HepG2 (cell line): ENCODE results near the gene CFAP99. TPM values are rescaled to one million over a fixed set of nuclear protein-coding genes. Genes with fewer than 3 reads are reported as not detected.

Experiments used
- HHEX ChIP-seq: IDR thresholded peaks from 2 replicates; pipeline ENCODE4 v1.6.1; 2016; ENCODE audit warnings: control low read depth
- IKZF4 ChIP-seq: sonication (generic); formaldehyde crosslinking; IDR thresholded peaks from 2 replicates; pipeline ENCODE4 v1.5.1; 2020; ENCODE audit warnings: borderline replicate concordance, mild to moderate bottlenecking, low read depth, missing genetic modification reagents; ENCODE audit errors: not compliant biosample characterization
- IRF1 ChIP-seq: sonication (generic); formaldehyde crosslinking; IDR thresholded peaks from 2 replicates; pipeline ENCODE4 v1.4.0; 2020; ENCODE audit warnings: low read depth, mild to moderate bottlenecking, missing genetic modification reagents
- PRDM15 ChIP-seq: sonication (generic); formaldehyde crosslinking; IDR thresholded peaks from 2 replicates; pipeline ENCODE4 v1.4.0; 2020; ENCODE audit warnings: missing genetic modification reagents
- RBFOX2 ChIP-seq: fragments of 200-400 bp; formaldehyde crosslinking; IDR thresholded peaks from 2 replicates; pipeline ENCODE4 v1.6.1; 2017; ENCODE audit warnings: low read depth, mild to moderate bottlenecking, low read length
- SETDB1 ChIP-seq: sonication (generic); formaldehyde crosslinking; IDR thresholded peaks from 2 replicates; pipeline ENCODE4 v1.5.1; 2020; ENCODE audit warnings: missing genetic modification reagents, mild to moderate bottlenecking, borderline replicate concordance
- SP4 ChIP-seq: sonication (generic); formaldehyde crosslinking; IDR thresholded peaks from 2 replicates; pipeline ENCODE4 v1.8.1; 2023; ENCODE audit warnings: mild to moderate bottlenecking, missing genetic modification reagents
- SPEN ChIP-seq: sonication (generic); formaldehyde crosslinking; IDR thresholded peaks from 2 replicates; pipeline ENCODE4 v1.5.1; 2020; ENCODE audit warnings: low read depth, mild to moderate bottlenecking, missing genetic modification reagents
- SRSF4 ChIP-seq: fragments of 200-400 bp; formaldehyde crosslinking; IDR thresholded peaks from one replicate; pipeline ENCODE4 v1.6.1; 2018; ENCODE audit warnings: mild to moderate bottlenecking, low read depth, low read length, moderate library complexity; ENCODE audit not compliant: poor library complexity, severe bottlenecking
- SUZ12 ChIP-seq: fragments of 150-350 bp; IDR thresholded peaks from 2 replicates; pipeline ENCODE4 v1.6.1; 2014; ENCODE audit warnings: low read depth, low read length
- TBP ChIP-seq: sonication (generic); formaldehyde crosslinking; IDR thresholded peaks from 2 replicates; pipeline ENCODE4 v1.5.0; 2020; ENCODE audit warnings: missing genetic modification reagents
- U2AF1 ChIP-seq: fragments of 200-400 bp; formaldehyde crosslinking; optimal IDR thresholded peaks from 2 replicates; pipeline ENCODE3; 2017; ENCODE audit warnings: mild to moderate bottlenecking, low read depth, low read length
- ZMAT3 ChIP-seq: sonication (generic); formaldehyde crosslinking; conservative IDR thresholded peaks from 2 replicates; pipeline ENCODE4 v1.7.0; 2021; ENCODE audit warnings: missing genetic modification reagents
- ZNF10 ChIP-seq: sonication (generic); formaldehyde crosslinking; IDR thresholded peaks from 2 replicates; pipeline ENCODE4 v1.4.0; 2020; ENCODE audit warnings: mild to moderate bottlenecking, low read depth, missing genetic modification reagents, borderline replicate concordance
- ZNF501 ChIP-seq: sonication (generic); formaldehyde crosslinking; IDR thresholded peaks from 2 replicates; pipeline ENCODE4 v1.5.1; 2020; ENCODE audit warnings: mild to moderate bottlenecking, moderate library complexity, missing genetic modification reagents
- ZNF547 ChIP-seq: sonication (generic); formaldehyde crosslinking; IDR thresholded peaks from 2 replicates; pipeline ENCODE4 v1.5.1; 2020; ENCODE audit warnings: mild to moderate bottlenecking, missing genetic modification reagents
- ZNF557 ChIP-seq: sonication (generic); formaldehyde crosslinking; IDR thresholded peaks from 2 replicates; pipeline ENCODE4 v1.4.0; 2020; ENCODE audit warnings: missing genetic modification reagents
- ZNF674 ChIP-seq: sonication (generic); formaldehyde crosslinking; IDR thresholded peaks from 2 replicates; pipeline ENCODE4 v1.5.0; 2020; ENCODE audit warnings: low read depth, mild to moderate bottlenecking, missing genetic modification reagents
- ZNF703 ChIP-seq: sonication (generic); formaldehyde crosslinking; IDR thresholded peaks from 2 replicates; pipeline ENCODE4 v1.5.1; 2020; ENCODE audit warnings: missing genetic modification reagents, mild to moderate bottlenecking, moderate library complexity, borderline replicate concordance
- ZNF746 ChIP-seq: sonication (generic); formaldehyde crosslinking; IDR thresholded peaks from 2 replicates; pipeline ENCODE4 v1.8.0; 2022; ENCODE audit warnings: mild to moderate bottlenecking, missing genetic modification reagents
- ZUFSP ChIP-seq: sonication (generic); formaldehyde crosslinking; IDR thresholded peaks from 2 replicates; pipeline ENCODE4 v1.9.0; 2021; ENCODE audit warnings: missing genetic modification reagents, mild to moderate bottlenecking, borderline replicate concordance
- polyA plus RNA-seq, 8 experiments: library from polyadenylated mRNA; depleted of rRNA in 3 of 8; stranded (reverse) in 7 of 8; unstranded in 1 of 8; fragments of >200 nt; fragmentation: Illumina TruSeq in 4 of 8; extraction: Trizol in 4 of 8; gene quantifications; 2 replicates each; pipeline versions ENCODE4 v1.2.1 to v1.2.3, GENCODE V29; 2011 to 2016; ENCODE audit warnings: low read depth in 4 of 8, missing spikeins in 1 of 8, mixed read lengths in 1 of 8; ENCODE audit not compliant: insufficient read depth in 1 of 8
- total RNA-seq, 5 experiments: library from RNA; depleted of rRNA; stranded (reverse); fragments of >200 nt; fragmentation: Illumina TruSeq; extraction: Trizol; gene quantifications; 2 replicates each; pipeline ENCODE4 v1.2.3, GENCODE V29; 2016; ENCODE audit warnings: low read depth in 1 of 5
- TF ChIP-seq, protein P1 (sequence below): fragments of 450-650 bp; IDR thresholded peaks from 2 replicates; pipeline ENCODE4 v1.6.1; 2017

The CFAP99 gene
- total and polyA plus RNA-seq, 2 of the 13 experiments (the other 11 are each of a cell fraction or from before 2014, with no cell fraction given): not detected

DNA sequence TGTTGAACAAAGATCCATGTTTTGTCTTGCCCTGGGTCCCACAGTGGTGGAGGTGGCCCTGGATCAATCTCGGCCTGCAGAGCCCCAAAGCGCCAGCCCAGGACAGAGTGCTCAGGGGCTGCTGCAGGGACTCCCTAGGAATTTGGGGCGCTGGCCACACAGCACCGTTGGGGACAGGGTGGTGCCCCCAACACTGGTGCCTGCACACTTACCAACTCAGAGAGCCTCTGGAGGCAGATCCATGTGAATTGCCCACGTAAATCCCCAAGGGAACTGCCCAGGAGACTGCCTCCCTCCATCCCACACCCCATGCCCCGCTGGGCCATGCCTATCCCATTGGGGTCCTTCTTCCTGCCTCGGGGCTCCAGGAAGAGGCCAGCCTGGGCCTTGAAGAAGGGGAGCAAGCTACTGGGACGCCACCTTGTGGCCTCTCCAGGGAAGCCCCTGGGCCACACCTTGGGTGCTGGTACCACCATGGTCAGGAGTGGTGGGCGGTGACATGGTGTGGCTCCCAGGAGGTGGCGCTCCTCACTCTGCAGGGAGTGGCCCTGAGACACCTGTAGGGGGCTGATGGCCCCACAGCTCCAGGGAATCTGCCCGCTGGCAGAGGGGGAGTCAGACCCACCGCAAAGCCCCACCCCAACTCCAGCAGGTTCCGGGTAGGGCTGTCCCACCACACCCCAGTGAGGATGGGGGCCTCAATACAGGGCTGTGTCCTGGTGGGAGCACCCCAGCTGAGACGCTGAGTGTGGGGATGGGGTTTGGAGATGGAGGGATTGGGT lies 22.8 kb downstream of the CFAP99 start (continued):
- TF ChIP-seq ZUFSP (CRISPR knock-in tag) (no peak), SRSF4 (no peak), ZNF547 (no peak), ZNF674 (CRISPR knock-in tag) (no peak), ZNF746 (CRISPR knock-in tag) (no peak), ZNF557 (CRISPR knock-in tag) (no peak), IRF1 (CRISPR knock-in tag) (no peak), U2AF1 (no peak), IKZF4 (CRISPR knock-in tag) (no peak), ZNF10 (CRISPR knock-in tag) (no peak), ZNF501 (CRISPR knock-in tag) (peak; percentile 70), SPEN (CRISPR knock-in tag) (no peak), SUZ12 (no peak), RBFOX2 (no peak), PRDM15 (CRISPR knock-in tag) (no peak), SETDB1 (CRISPR knock-in tag) (no peak), SP4 (CRISPR knock-in tag) (no peak), ZNF703 (CRISPR knock-in tag) (no peak), ZMAT3 (CRISPR knock-in tag) (no peak), TBP (no peak), HHEX (CRISPR knock-in tag) (no peak)
- TF ChIP-seq, protein P1, sequence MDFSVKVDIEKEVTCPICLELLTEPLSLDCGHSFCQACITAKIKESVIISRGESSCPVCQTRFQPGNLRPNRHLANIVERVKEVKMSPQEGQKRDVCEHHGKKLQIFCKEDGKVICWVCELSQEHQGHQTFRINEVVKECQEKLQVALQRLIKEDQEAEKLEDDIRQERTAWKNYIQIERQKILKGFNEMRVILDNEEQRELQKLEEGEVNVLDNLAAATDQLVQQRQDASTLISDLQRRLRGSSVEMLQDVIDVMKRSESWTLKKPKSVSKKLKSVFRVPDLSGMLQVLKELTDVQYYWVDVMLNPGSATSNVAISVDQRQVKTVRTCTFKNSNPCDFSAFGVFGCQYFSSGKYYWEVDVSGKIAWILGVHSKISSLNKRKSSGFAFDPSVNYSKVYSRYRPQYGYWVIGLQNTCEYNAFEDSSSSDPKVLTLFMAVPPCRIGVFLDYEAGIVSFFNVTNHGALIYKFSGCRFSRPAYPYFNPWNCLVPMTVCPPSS: no peak
